H9 (cell line): ENCODE measurements around the gene MRPL17. TPM values are rescaled to one million over a fixed set of nuclear protein-coding genes. Genes with fewer than 3 reads are reported as not detected.

Experiments used
- DNase-seq: peaks from one replicate; pipeline ENCODE4 v3.0.0-alpha.2; 2017
- H2AFZ ChIP-seq: one replicate; pipeline ENCODE4 v1.6.1; 2013; ENCODE audit warnings: mild to moderate bottlenecking, low read length, control low read depth, moderate library complexity
- H2AK5ac ChIP-seq: 2 replicates; pipeline ENCODE4 v1.6.1; 2013; ENCODE audit warnings: low read length, control low read depth, mixed read lengths; ENCODE audit not compliant: insufficient read length
- H2BK120ac ChIP-seq: one replicate; pipeline ENCODE4 v1.6.1; 2013; ENCODE audit warnings: low read depth, mild to moderate bottlenecking, low read length, control low read depth, inconsistent platforms; ENCODE audit not compliant: poor library complexity, severe bottlenecking
- H2BK12ac ChIP-seq: 2 replicates; pipeline ENCODE4 v1.6.1; 2013; ENCODE audit warnings: low read length, control low read depth, mixed read lengths, low read depth; ENCODE audit not compliant: insufficient read length
- H2BK15ac ChIP-seq: 2 replicates; pipeline ENCODE4 v1.6.1; 2013; ENCODE audit warnings: low read depth, low read length, control low read depth
- H2BK20ac ChIP-seq: one replicate; pipeline ENCODE4 v1.6.1; 2013; ENCODE audit warnings: low read depth, mild to moderate bottlenecking, low read length, control low read depth, inconsistent platforms; ENCODE audit not compliant: poor library complexity, severe bottlenecking
- H2BK5ac ChIP-seq: 2 replicates; pipeline ENCODE4 v1.6.1; 2013; ENCODE audit warnings: low read length, control low read depth, mixed read lengths; ENCODE audit not compliant: insufficient read length
- H3K14ac ChIP-seq: 2 replicates; pipeline ENCODE4 v1.6.1; 2013; ENCODE audit warnings: low read length, control low read depth; ENCODE audit not compliant: insufficient read depth
- H3K18ac ChIP-seq: 2 replicates; pipeline ENCODE4 v1.6.1; 2013; ENCODE audit warnings: low read depth, mild to moderate bottlenecking, mixed read lengths, low read length, control low read depth; ENCODE audit not compliant: insufficient read length
- H3K23ac ChIP-seq: 2 replicates; pipeline ENCODE4 v1.6.1; 2013; ENCODE audit warnings: low read length, control low read depth, mixed read lengths, low read depth; ENCODE audit not compliant: insufficient read length
- H3K23me2 ChIP-seq: 2 replicates; pipeline ENCODE4 v1.6.1; 2013; ENCODE audit warnings: low read depth, mild to moderate bottlenecking, mixed read lengths, low read length, control low read depth; ENCODE audit not compliant: insufficient read length, poor library complexity, severe bottlenecking
- H3K27ac ChIP-seq: 2 replicates; pipeline ENCODE4 v1.5.1; 2013; ENCODE audit warnings: low read length, control low read depth, mixed read lengths, low read depth; ENCODE audit not compliant: insufficient read length
- H3K27me3 ChIP-seq: 2 replicates; pipeline ENCODE4 v1.6.1; 2013; ENCODE audit warnings: low read length, control low read depth, inconsistent platforms; ENCODE audit not compliant: insufficient read depth
- H3K4ac ChIP-seq: 2 replicates; pipeline ENCODE4 v1.6.1; 2013; ENCODE audit warnings: low read depth, mild to moderate bottlenecking, control low read depth, inconsistent platforms, low read length, moderate library complexity
- H3K4me1 ChIP-seq: 2 replicates; pipeline ENCODE4 v1.6.1; 2013; ENCODE audit warnings: low read length, control low read depth, inconsistent platforms; ENCODE audit not compliant: insufficient read depth
- H3K4me2 ChIP-seq: 2 replicates; pipeline ENCODE4 v1.6.1; 2013; ENCODE audit warnings: low read length, control low read depth, mixed read lengths; ENCODE audit not compliant: insufficient read length, insufficient read depth
- H3K56ac ChIP-seq: 2 replicates; pipeline ENCODE4 v1.6.1; 2013; ENCODE audit warnings: low read depth, mild to moderate bottlenecking, mixed read lengths, low read length, control low read depth; ENCODE audit not compliant: insufficient read length
- H3K79me1 ChIP-seq: 2 replicates; pipeline ENCODE4 v1.6.1; 2013; ENCODE audit warnings: low read depth, mild to moderate bottlenecking, moderate library complexity, low read length, control low read depth, inconsistent platforms; ENCODE audit not compliant: insufficient read depth, poor library complexity, severe bottlenecking
- H3K79me2 ChIP-seq: 2 replicates; pipeline ENCODE4 v1.6.1; 2013; ENCODE audit warnings: low read length, control low read depth, inconsistent platforms; ENCODE audit not compliant: insufficient read depth
- H3K9ac ChIP-seq: 2 replicates; pipeline ENCODE4 v1.6.1; 2013; ENCODE audit warnings: low read length, control low read depth, mixed read lengths; ENCODE audit not compliant: insufficient read length; ENCODE audit errors: extremely low read depth
- H3K9me3 ChIP-seq: one replicate; pipeline ENCODE4 v1.6.1; 2013; ENCODE audit warnings: low read depth, low read length, inconsistent platforms; ENCODE audit not compliant: control insufficient read depth
- H3T11ph ChIP-seq: one replicate; pipeline ENCODE4 v1.6.1; 2013; ENCODE audit warnings: mild to moderate bottlenecking, low read length, control low read depth, inconsistent platforms
- H4K20me1 ChIP-seq: one replicate; pipeline ENCODE4 v1.6.1; 2013; ENCODE audit not compliant: control insufficient read depth, insufficient read length, insufficient read depth
- H4K5ac ChIP-seq: 2 replicates; pipeline ENCODE4 v1.6.1; 2013; ENCODE audit warnings: low read depth, mild to moderate bottlenecking, mixed read lengths, low read length, control low read depth; ENCODE audit not compliant: insufficient read length
- H4K8ac ChIP-seq: replicated peaks from 2 replicates; pipeline ENCODE4 v1.6.1; 2013; ENCODE audit warnings: low read length, control low read depth, mixed read lengths, low read depth; ENCODE audit not compliant: insufficient read length
- H4K91ac ChIP-seq: 2 replicates; pipeline ENCODE4 v1.6.1; 2013; ENCODE audit warnings: low read depth, mild to moderate bottlenecking, moderate library complexity, mixed read lengths, low read length, control low read depth; ENCODE audit not compliant: insufficient read length
- H3K27ac Mint-ChIP-seq, 3 experiments: 2 replicates in 2 of 3; 3 replicates in 1 of 3; pipeline ENCODE4 v1.8.0; 2020 to 2021; ENCODE audit warnings: mixed read lengths in 3 of 3, mild to moderate bottlenecking in 1 of 3, moderate library complexity in 1 of 3
- H3K27me3 Mint-ChIP-seq: 2 replicates; pipeline ENCODE4 v1.8.0; 2021; ENCODE audit warnings: low read depth, mild to moderate bottlenecking, moderate library complexity, mixed read lengths
- H3K36me3 Mint-ChIP-seq, 3 experiments: 2 replicates in 2 of 3; 3 replicates in 1 of 3; pipeline ENCODE4 v1.8.0; 2020 to 2021; ENCODE audit warnings: low read depth in 3 of 3, mixed read lengths in 3 of 3; ENCODE audit not compliant: insufficient read depth in 1 of 3
- H3K4me1 Mint-ChIP-seq, 2 experiments: 2 replicates each; pipeline ENCODE4 v1.8.0; 2020; ENCODE audit warnings: mixed read lengths in 2 of 2
- H3K4me3 Mint-ChIP-seq, 2 experiments: 2 replicates in 1 of 2; 3 replicates in 1 of 2; pipeline ENCODE4 v1.8.0; 2020 to 2021; ENCODE audit warnings: mild to moderate bottlenecking in 2 of 2, mixed read lengths in 2 of 2, moderate library complexity in 1 of 2
- H3K9me3 Mint-ChIP-seq, 2 experiments: 2 replicates in 1 of 2; 3 replicates in 1 of 2; pipeline ENCODE4 v1.8.0; 2020; ENCODE audit warnings: mild to moderate bottlenecking in 2 of 2, mixed read lengths in 2 of 2, moderate library complexity in 1 of 2
- WGBS: extraction: QIAGEN DNeasy Blood & Tissue Kit; methylation state at CpG from one replicate; pipeline ENCODE4 v1.1.7; 2013; ENCODE audit warnings: missing lambda C conversion rate, low lambda C conversion rate, mixed read lengths; ENCODE audit not compliant: insufficient read length; ENCODE audit errors: extremely low coverage; 5-methylcytosine and 5-hydroxymethylcytosine counted together
- total RNA-seq: library from RNA; stranded (reverse); gene quantifications from 2 replicates; pipeline ENCODE4 v1.2.1, GENCODE V29; 2021
- TF ChIP-seq, protein P1 (sequence below): fragments of 200-600 bp; sonication (generic); conservative IDR thresholded peaks from 3 replicates; pipeline ENCODE4 v1.8.0; 2021; ENCODE audit warnings: antibody characterized with exemption, mild to moderate bottlenecking

The MRPL17 gene
- total RNA-seq, 1 experiment from 2014 or later = 75.5 TPM

DNA sequence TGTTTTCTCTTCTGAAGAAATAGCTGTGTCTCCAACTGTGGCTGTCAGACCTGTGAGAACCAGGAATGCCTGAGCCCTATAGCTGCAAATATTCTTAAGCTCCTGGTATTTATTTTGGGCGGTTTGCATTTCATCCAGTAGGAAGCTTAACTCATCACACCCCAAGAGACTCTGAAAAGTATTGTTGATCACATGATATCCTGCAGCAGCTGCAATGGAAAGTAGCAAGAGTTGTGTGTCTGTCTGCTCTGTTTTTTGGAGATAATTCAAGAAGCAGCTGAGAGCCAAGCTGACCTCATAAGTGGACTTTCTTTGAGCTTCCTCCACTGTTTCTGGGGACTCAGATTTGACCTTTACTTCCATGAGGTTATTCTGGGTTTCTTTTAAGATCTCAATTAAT is 36.4 kb upstream of the MRPL17 start:
- H3K36me3 Mint-ChIP-seq = no peaks in the 10 kb centered on the region
- no peaks in the 10 kb centered on the region for H3K79me2 ChIP-seq
- no peak overlapping the region for H4K91ac ChIP-seq
- no peak overlapping the region for H3K4ac ChIP-seq
- no peak overlapping the region for H4K8ac ChIP-seq
- no peak overlapping the region for H2AFZ ChIP-seq
- H3K27me3 ChIP-seq = no peaks in the 10 kb centered on the region
- H2BK120ac ChIP-seq = no peak overlapping the region
- H2AK5ac ChIP-seq = no peak overlapping the region
- H3K23me2 ChIP-seq = no peaks in the 10 kb centered on the region
- H2BK15ac ChIP-seq = no peak overlapping the region
- no peak overlapping the region for H3T11ph ChIP-seq
- H3K23ac ChIP-seq = no peak overlapping the region
- H4K20me1 ChIP-seq = no peaks in the 10 kb centered on the region
- no peaks in the 10 kb centered on the region for H3K9me3 ChIP-seq
- H2BK20ac ChIP-seq = no peak overlapping the region
- H3K18ac ChIP-seq = no peak overlapping the region
- H3K4me2 ChIP-seq = no peak overlapping the region
- H3K79me1 ChIP-seq = no peaks in the 10 kb centered on the region
- TF ChIP-seq, protein P1, sequence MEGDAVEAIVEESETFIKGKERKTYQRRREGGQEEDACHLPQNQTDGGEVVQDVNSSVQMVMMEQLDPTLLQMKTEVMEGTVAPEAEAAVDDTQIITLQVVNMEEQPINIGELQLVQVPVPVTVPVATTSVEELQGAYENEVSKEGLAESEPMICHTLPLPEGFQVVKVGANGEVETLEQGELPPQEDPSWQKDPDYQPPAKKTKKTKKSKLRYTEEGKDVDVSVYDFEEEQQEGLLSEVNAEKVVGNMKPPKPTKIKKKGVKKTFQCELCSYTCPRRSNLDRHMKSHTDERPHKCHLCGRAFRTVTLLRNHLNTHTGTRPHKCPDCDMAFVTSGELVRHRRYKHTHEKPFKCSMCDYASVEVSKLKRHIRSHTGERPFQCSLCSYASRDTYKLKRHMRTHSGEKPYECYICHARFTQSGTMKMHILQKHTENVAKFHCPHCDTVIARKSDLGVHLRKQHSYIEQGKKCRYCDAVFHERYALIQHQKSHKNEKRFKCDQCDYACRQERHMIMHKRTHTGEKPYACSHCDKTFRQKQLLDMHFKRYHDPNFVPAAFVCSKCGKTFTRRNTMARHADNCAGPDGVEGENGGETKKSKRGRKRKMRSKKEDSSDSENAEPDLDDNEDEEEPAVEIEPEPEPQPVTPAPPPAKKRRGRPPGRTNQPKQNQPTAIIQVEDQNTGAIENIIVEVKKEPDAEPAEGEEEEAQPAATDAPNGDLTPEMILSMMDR = no peak
- H3K14ac ChIP-seq = no peak overlapping the region
- no peak overlapping the region for H2BK5ac ChIP-seq
- no peak overlapping the region for H3K4me3 Mint-ChIP-seq
- no CpG with 5 or more reads among the region's 1 CpG for WGBS
- H3K4me1 ChIP-seq = no peaks in the 10 kb centered on the region
- no peaks in the 10 kb centered on the region for H3K4me1 Mint-ChIP-seq
- H3K9me3 Mint-ChIP-seq = peaks cover 9 to 17% of the 10 kb centered on the region in 2 experiments; a peak in 4 of 5 replicates
- H4K5ac ChIP-seq = no peak overlapping the region
- no peak overlapping the region for H3K27ac Mint-ChIP-seq
- no peak for DNase-seq
- no peak overlapping the region for H3K27ac ChIP-seq
- no peak overlapping the region for H3K9ac ChIP-seq
- no peak overlapping the region for H3K56ac ChIP-seq
- no peak overlapping the region for H2BK12ac ChIP-seq
- peaks cover 6% of the 10 kb centered on the region for H3K27me3 Mint-ChIP-seq
